Measurements from ENCODE around the gene SYTL4. TPM values are rescaled to one million over a fixed set of nuclear protein-coding genes. Genes with fewer than 3 reads are reported as not detected.

Gene SYTL4
- total RNA-seq, 1 experiment from 2014 or later, result 7.1 TPM

DNA sequence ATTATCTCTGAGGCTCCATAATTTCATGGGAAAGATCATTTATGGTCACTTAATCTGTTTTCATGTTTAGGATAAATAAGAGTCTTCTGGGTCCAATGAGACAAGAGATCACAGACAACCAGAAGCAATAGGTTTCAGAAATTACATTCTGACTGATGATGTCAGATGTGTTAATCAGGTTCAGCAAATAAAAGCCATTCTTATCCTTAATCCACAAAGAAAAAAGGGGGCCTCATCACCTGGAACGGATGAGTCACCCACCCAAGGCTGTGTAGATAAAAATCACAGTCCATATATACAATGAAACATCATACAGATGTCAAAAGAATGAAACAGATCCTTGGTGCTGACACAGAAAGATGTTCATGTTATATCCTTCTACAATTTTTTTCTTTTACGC, 36.6 kb downstream of the SYTL4 start:
- DNase-seq (ENCODE audit: low read depth), result peak; percentile 1

DNA sequence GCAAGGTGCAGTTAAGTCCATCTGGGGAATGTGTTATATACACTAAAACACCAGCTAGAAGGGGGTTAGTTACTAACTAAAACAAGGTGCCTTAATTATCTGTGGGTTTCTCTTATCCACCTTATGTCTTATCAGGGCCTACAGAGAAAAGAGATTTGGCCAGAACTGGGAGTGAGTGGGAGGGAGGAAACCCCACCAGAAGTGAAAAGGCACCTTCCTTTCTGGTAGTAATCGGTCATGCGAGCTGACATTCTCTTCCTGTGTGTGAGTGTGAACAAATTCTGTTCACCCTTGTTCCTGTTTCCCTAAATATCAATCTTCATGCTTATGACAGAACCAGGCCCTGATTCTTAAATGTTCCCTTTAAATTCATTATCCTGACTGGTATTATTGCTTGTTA, 44.4 kb downstream of the SYTL4 start:
- DNase-seq (ENCODE audit: low read depth), result no peak

DNA sequence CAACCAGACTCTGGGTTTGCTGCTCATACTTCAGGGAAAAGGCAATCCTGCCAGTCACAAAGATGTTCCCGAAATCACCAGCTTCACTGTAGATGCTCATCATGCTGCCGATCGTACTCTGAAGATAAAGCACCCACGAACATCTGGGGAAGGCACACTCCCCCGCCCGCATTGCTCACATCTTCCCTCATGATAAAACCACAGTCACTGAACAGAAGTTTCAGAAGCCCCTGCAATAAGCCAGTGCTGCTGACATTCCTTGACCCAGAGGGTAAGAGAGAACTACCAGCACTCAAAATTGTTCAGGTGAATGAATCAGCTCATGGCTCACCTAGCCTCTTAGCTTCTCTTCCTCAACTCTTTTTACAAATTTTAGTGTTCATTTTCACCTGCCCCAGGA, 44.8 kb downstream of the SYTL4 start:
- no peak for DNase-seq (ENCODE audit: low read depth)

DNA sequence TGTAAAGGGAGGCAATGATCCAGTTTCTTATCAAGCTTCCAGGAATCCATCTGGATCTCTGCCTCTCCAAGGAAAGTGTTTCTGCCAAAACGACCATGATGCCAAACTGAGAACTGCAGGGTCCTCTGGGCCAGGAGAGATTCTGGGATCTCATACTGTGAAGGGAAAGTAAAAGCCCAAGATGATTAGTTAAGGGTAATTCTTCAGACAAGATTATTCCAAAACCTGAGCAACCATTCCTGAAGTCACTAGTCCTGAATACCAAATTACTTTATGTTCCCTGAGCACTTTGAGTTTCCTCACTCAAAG, 46.0 kb downstream of the SYTL4 start:
- DNase-seq (ENCODE audit: low read depth), result no peak

DNA sequence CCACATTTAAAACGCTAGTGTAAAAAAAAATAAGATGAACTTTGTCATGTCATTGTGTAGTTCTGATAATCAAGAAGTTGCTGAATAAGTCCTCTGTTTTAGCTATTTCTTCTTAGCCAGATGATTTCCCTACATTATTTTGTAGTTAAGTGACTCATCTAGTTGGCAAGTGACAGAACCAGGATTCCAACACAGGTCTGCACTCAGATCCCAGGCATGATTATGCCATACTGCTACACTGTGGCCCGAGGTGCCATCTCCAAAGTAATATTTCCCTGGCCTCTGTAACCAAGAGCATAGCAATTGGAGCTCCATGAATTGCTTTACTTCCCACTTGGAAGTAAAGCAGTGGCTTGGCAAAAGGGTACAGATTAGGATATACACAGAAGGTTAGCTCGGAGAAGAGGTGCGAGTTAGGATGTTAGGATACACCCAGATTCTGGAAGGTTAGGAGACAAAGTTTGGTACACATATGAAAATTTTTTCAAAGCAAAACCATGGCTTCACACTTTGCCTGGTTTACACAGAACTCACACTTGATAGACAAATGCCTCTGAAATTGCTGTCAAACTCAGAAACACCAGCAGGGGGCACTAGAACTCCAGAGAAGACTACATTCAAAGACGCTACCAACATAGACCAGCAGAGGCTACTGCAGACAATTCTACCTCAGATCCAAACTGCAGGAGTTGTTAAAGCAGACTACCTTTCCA, 46.5 kb downstream of the SYTL4 start:
- peak; percentile 69 for DNase-seq (ENCODE audit: low read depth)

DNA sequence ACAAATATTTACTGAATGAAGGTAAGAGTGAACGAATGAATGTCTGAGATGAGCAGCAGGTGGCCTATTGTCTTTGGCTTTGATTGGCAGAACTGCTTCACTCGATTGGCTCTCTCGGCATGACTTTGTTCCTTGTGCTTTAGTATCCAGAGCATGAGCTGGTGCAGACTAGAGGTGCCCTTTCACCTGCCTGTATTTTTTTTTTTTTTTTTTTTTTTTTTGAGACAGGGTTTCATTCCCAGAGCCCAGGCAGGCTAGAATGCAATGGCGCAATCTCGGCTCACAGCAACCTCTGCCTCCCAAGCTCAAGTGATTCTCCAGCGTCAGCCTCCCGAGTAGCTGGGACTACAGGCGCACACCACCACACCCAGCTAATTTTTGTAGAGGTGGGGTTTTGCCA, 49.0 kb downstream of the SYTL4 start:
- no peak for DNase-seq (ENCODE audit: low read depth)

DNA sequence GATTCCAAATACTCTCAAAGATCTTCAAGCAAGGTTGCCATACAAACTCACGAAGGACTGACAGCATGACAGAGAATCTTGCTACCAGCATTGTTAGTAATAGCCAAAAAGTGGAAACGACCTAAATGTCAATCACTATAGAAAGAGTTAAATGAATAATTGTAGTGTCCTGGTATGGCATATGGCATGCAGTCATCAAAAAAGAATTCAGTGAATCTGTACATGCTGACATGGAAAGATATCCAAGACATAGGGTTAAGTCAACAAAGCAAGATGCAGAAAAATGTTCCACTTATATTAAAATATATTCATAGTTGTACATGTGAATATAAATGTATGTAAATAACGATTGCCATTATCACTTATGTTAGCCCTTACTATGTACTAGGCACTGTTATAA, 50.3 kb downstream of the SYTL4 start:
- DNase-seq (ENCODE audit: low read depth), result no peak

DNA sequence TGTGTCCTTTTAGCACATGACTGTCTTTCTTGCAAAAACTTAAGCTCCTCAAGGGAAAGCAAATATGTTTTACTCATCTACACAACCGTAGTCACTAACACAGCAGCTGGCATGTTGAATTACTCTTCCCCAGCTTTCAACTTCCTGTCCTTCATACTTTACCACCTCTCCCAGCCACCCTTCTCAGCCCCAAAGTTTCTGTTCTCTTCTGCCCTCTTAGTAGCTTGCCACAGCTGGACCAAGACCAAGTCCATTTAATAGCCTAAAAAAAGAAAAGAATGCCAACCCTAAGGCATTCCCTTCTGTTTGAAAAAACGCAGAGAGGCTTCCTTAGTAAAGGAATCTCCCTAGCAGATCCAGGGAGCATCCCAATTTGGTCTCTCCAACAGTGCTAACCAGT, 51.2 kb downstream of the SYTL4 start:
- DNase-seq (ENCODE audit: low read depth), result no peak

DNA sequence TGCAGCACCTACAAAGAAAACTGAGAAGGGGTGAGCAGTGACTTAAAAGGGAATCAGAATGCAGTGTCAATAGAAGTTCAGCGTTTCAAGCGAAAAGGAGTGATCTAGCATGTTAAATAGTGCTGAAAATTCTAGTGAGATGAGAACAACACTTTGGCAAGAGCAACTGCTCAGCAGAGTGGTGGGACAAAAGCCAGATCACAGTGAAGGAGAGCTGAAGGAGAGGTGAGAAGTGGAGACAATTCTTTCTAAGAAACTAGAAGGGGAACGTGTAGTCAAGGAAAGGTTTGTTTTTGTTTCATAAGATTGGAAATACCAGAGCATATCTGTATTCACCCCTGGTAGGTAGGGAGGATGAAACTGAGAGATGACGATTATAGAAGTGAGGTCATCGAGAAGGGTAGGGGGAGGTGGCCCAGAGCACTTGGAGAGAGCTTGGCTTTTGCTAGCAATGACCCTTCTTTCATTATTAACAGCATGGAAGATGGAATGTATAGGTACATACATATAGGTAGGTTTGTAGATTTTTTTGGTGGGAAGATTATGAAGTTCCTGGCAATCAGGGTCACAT, 54.2 kb downstream of the SYTL4 start:
- no peak for DNase-seq (ENCODE audit: low read depth)

DNA sequence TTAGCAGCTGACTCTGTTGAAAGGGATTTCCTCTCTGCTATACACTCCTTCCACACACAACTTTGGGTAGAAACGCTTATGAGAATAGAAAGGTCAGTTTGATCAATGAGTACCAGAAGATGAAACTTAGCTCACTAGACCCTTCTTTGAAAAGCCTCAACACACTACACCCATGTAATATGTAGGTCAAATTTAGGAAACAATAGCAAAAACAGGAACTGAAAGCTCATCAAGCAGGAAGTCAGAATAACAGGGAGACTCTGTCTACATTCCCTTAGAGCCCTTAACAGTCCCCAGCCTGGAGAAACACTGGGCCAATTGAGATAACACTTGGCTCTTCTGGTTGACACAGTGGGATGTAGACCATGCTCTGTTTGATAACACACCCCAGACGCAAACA, 57.2 kb downstream of the SYTL4 start:
- no peak for DNase-seq (ENCODE audit: low read depth)

DNA sequence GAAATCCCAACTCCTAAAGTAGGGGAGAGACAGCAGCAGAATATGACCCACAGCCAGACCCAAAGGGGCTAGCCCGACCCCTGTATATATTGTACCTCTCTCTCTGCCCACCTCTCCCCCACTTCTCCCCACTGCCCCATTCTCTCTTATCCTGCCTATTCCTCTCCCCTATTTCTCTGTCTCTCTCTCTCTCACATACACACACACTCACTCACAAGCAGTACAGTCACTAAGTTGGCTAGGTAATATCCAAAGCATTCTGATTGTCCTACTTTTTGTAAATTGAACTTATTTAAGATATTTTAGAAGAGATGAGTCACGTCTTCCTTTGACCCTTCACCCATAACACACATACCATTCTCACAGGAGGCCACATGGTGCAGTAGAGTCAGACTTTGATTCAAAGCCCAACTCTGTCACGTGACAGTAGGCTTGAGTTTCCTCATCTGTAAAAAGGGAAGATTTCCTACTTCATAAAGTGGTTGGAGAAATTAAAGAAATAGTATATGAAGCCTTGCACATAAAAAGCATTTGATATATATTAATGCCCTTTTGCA, 58.4 kb downstream of the SYTL4 start:
- DNase-seq (ENCODE audit: low read depth), result peak; percentile 69

DNA sequence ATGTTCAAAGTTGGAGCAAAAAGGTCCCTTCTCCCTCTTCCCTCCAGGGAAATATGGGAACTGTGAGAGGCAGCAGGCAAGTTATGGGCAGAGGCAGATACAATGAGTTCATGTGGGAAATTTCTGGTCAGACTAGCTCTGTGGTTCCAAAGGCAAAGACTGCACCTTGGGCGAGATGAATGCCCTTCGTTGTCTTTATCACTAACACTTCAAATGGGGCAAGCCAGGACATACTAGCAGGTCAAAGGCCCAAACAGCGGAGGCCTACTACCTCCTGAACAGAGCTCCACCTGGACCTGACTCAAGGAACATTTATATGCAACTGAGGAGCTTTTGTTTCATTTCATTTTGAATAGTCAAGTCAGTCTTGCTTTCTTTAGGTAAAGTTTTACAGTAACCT, 59.0 kb downstream of the SYTL4 start:
- no peak for DNase-seq (ENCODE audit: low read depth)

DNA sequence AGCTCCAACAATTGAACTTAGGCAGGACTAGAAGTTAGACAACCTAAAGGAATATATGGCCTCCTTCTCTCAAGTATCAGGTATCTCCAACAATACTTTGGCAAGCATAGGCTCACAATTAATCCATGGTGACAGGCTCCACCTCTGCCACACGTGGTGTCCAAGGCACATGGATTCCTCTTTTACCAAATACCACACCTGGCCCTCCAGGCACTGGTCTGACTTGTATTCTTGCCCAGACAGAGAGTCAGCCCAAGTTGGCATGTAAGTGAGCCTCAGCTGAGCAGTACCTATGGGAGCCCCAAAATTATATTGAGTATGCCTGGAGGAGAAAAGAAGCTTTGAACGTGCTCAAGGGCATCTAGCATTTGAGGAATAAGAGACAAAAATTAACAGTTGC, 68.3 kb downstream of the SYTL4 start:
- no peak for DNase-seq (ENCODE audit: low read depth)

DNA sequence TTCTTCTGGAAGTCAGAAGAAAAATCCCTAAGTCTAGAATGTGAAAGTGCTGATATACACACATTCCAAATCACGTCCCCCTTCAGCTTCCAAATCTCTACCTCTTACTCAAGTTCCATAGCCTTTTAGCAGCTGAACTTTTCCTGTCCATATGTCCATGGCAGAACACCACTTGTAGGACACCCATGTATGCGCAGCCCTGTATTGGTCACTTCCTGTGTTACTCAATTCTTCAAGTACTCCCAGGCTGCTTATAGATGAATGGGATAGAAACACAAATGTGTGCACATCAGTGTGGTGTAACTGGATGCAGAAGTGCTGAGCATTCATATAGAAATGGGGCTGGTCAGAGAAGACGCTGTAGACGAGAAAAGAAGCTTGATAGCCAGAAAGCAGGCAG, 69.1 kb downstream of the SYTL4 start:
- DNase-seq (ENCODE audit: low read depth), result peak; percentile 44

DNA sequence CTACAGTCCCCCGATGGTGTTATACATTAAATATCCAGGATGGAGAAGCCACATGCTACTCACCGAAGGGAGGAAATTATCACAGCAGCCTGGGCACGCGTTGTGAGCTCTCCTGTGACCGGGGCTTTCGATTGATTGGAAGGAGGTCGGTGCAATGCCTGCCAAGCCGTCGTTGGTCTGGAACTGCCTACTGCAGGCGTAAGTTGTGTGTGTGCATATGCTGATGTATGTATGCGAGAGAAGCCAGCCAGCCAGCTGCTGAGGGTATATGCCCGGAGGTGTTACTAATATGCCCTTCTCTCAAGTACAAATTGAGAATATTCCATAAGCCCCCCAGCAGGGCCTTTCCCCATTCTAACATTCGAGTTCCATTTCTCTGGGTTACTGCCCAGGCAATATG, 69.8 kb downstream of the SYTL4 start:
- no peak for DNase-seq (ENCODE audit: low read depth)

DNA sequence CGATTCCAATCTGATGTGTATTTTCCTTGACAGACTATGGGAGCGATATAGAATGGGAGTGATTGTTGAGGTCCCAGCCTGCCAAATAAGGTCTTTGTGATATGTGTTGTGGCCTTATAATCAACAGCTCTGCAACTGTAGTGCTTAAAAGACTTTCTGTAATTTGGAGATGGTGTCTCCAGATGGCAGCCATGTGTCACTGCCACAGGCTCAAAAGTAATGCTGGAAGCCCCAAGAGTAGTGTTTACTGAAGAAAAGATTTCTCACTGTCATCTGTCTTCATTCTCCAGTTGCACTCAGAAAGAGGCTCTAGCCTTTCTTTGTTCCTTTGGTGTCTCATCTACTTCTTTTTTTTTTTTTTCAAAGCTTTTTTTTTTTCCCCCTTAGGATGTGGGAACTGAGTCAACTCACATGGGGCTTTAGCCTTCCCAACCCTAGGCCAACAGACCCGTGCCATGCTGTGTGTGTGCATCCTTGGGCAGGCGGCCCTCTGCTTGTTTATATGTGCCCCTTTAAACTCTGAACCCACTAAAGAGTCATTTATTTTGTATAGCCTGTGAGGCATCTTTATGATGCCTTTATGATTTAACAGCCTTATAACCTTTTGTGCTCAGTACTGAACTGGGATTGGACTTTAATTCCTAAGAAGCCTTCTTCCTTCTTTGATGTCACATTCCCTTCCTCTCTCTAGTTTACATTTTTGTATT, 72.3 kb downstream of the SYTL4 start:
- peak; percentile 28 for DNase-seq (ENCODE audit: low read depth)

DNA sequence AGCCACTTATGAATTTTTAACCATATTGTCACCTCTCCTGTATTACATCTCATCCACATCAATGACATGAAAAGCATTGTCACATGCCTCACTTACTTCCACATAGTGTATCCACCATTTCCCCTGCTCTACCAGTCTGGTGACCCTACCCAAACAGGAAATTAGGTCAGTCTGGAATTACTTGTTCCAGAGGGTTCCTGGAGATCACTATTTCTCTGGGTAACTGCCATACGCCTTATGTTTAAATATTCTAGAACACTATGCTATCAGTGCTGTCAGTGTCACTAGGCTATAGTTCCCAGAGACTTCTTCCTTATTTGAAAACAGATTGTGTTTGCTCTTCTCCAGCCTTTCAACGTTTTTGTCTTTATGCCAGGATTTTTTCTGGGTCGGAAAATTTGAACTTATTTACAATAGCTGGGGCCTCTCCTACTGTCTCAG, 73.0 kb downstream of the SYTL4 start:
- DNase-seq (ENCODE audit: low read depth), result no peak

DNA sequence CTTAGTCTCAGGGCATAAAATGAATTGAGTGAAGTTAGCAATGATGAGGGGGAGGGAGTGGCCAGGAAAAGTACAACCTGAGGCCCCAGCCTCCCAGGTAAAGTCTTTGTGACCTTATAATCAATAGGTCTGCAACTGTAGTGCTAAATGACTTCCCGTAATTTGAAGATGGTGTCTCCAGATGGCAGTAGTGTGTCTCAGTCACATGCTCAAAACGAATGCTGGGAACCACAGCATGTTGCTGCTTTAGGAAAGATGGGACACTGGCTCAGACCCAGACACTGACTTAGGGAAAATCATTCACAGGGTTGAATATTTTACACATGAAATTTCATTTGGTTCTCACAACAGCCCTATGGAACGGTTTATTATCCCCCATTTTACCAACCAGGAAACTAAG, 77.7 kb downstream of the SYTL4 start:
- DNase-seq (ENCODE audit: low read depth), result peak; percentile 21

DNA sequence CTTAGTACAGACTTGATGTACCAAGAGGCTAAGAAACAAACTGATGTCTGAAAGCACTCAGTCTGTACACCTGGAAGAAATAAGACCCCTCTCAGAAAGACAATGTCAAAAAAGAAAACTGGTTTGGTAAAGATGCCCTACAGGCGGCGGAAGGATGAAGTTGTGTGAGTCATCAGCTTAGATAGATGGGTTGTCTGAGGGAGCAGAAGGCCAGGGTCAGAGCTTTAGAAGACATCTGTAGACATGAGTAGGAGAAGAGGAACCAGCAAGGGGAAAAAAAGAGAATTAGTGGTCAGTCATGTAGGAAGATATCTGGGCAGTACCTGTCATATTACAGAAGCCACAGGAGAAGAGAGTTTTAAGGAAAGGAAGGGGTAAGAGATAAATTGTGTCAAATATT, 79.7 kb downstream of the SYTL4 start:
- DNase-seq (ENCODE audit: low read depth), result no peak

DNA sequence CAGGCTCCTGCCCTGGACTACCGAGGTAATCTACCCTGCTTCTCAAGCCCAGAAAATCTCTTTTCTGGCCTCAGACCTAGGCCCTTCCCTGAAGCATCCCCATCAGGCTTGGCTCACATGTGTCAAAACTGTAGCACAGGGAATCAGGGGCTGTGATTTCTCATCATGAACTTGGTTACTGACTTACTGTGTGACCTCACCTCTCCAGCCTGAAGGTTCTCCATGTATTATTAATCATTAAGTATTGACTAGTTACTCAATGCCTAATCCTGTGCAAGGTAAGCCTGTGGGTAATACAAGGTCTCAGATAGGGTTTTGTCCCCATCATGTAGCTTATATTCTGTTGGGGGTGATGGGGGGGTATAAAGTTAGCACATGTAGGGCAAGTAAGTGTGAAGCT, 81.1 kb downstream of the SYTL4 start:
- no peak for DNase-seq (ENCODE audit: low read depth)

DNA sequence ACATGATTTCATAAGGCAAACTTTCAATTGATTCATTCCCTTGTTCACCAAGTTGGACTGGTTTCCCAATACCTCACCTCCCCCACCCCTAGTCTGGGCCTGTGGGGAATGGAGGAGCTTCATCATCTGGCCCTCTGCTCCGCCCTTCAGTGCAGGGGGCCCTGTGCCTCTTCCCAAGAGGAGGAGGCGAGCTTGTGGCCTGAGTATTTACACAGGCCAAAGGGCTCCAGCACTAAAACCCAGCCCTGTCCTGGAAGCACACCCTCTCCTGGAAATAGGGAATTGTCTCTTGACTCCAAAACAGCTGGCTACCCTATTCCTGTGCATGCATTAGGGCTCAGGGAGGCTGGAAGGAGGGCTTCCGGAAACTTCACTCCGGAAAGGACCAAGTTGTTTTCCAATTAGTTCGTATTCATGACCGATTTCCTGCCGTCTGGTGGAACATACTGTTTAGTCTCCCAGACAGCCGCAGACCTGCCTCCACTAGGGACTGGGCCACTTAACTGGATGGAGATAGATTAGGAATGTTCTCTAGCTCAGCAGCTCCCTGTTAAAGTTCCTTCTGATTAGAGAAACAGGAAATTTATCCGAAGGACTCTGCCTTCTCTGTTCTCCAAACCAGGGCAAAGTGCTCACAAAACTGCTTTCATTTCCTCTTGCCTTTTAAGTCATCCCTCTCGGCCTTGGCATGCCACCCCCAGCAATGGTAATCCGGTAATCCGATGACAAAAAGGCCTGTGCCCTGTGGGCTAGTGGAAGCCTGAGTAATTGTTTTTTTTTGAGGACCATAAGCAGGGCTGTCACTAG, 82.2 kb downstream of the SYTL4 start:
- DNase-seq (ENCODE audit: low read depth), result peak; percentile 50

All from HT1080 (cell line).